Raji (cell line): ENCODE data around the gene FAM20C.

Experiments used
- POLR2A ChIP-seq: IDR thresholded peaks from 2 replicates; pipeline ENCODE4 v1.6.1; 2011; ENCODE audit warnings: low read depth, low read length, control low read depth; ENCODE audit not compliant: insufficient read depth

FAM20C gene

GRCh38 chr7:245574-246295, 53.4 kb downstream of the FAM20C start:
- TF ChIP-seq POLR2A: no peak

GRCh38 chr7:246451-246850, 54.1 kb downstream of the FAM20C start:
- no peak for TF ChIP-seq POLR2A

GRCh38 chr7:247181-247580, 54.8 kb downstream of the FAM20C start:
- TF ChIP-seq POLR2A: no peak

- no peak for TF ChIP-seq POLR2A
These were observed 55.3 kb downstream of the FAM20C start for GRCh38 chr7:247636-248035.

- TF ChIP-seq POLR2A: no peak
These were observed 56.5 kb downstream of the FAM20C start for GRCh38 chr7:248732-249435.

GRCh38 chr7:249989-250388, 57.6 kb downstream of the FAM20C start:
- no peak for TF ChIP-seq POLR2A

- TF ChIP-seq POLR2A: no peak
These were observed 58.2 kb downstream of the FAM20C start for GRCh38 chr7:250523-250922.

GRCh38 chr7:251005-251404, 58.6 kb downstream of the FAM20C start:
- no peak for TF ChIP-seq POLR2A

GRCh38 chr7:251446-252175, 59.2 kb downstream of the FAM20C start:
- TF ChIP-seq POLR2A: no peak

- no peak for TF ChIP-seq POLR2A
These were observed 60.0 kb downstream of the FAM20C start for GRCh38 chr7:252216-252965.

GRCh38 chr7:252981-253380, 60.6 kb downstream of the FAM20C start:
- no peak for TF ChIP-seq POLR2A

- no peak for TF ChIP-seq POLR2A
These were observed 61.4 kb downstream of the FAM20C start for GRCh38 chr7:253581-254336.

GRCh38 chr7:254337-255037, 62.1 kb downstream of the FAM20C start:
- no peak for TF ChIP-seq POLR2A

- TF ChIP-seq POLR2A: no peak
These were observed 62.7 kb downstream of the FAM20C start for GRCh38 chr7:255038-255435.
